Muscle of leg (tissue), 16 donors: ENCODE data around the gene LYG2. TPM values are rescaled to one million over a fixed set of nuclear protein-coding genes. Genes with fewer than 3 reads are reported as not detected.
"Not testable (repeated sequence)": the region's sequence is repeated elsewhere in the genome, so short reads cannot be mapped to it uniquely, and the experiment has no call there.

Experiments
- DNase-seq: peaks from one replicate; pipeline ENCODE4 v3.0.0; 2013
- H3K27ac ChIP-seq: one replicate; pipeline ENCODE4 v1.5.1; 2013; ENCODE audit warnings: mild to moderate bottlenecking, low read length, control low read depth
- H3K27me3 ChIP-seq: one replicate; pipeline ENCODE4 v1.6.1; 2013; ENCODE audit warnings: low read length; ENCODE audit not compliant: control insufficient read depth, insufficient read depth
- H3K36me3 ChIP-seq: one replicate; pipeline ENCODE4 v1.6.1; 2013; ENCODE audit warnings: low read length; ENCODE audit not compliant: control insufficient read depth, insufficient read depth
- H3K4me1 ChIP-seq: one replicate; pipeline ENCODE4 v1.6.1; 2013; ENCODE audit warnings: low read length; ENCODE audit not compliant: control insufficient read depth, insufficient read depth
- H3K4me3 ChIP-seq: one replicate; pipeline ENCODE4 v1.5.1; 2013; ENCODE audit warnings: low read length, control low read depth
- H3K9me3 ChIP-seq: replicated peaks from 2 replicates; pipeline ENCODE4 v1.6.1; 2013; ENCODE audit warnings: low read depth, low read length; ENCODE audit not compliant: control insufficient read depth
- WGBS: methylation state at CpG from one replicate; pipeline ENCODE4 v1.1.5; 2013; ENCODE audit warnings: missing lambda C conversion rate; ENCODE audit not compliant: insufficient coverage; 5-methylcytosine and 5-hydroxymethylcytosine counted together
- long read RNA-seq, 11 donors: transcript quantifications; one replicate each; lab custom pipeline, GENCODE V29; 2026
- polyA plus RNA-seq, 8 donors: library from polyadenylated mRNA; unstranded; fragments of 120-200 nt; gene quantifications; one replicate each; pipeline versions ENCODE4 v1.2.1 to v1.2.3, GENCODE V29; 2013; ENCODE audit warnings: inconsistent platforms in 1 of 8, low replicate concordance in 1 of 8; ENCODE audit not compliant: insufficient read length in 8 of 8, insufficient read depth in 1 of 8
- total RNA-seq: library from RNA; stranded (reverse); fragments of 120-200 nt; gene quantifications from one replicate; pipeline ENCODE4 v1.2.4, GENCODE V29; 2013

Gene LYG2
- total RNA-seq (not detected), polyA plus RNA-seq (under 1 TPM in 4 of 8 donors, not detected in 4; 0.22 to 0.30 (median 0.25) TPM)
- long read RNA-seq, donor 1: 0 reads
- long read RNA-seq, donor 2: 0 reads
- long read RNA-seq, donor 3: 0 reads
- long read RNA-seq, donor 4: 0 reads
- long read RNA-seq, donor 5: 0 reads
- long read RNA-seq, donor 6: 0 reads
- long read RNA-seq, donor 7: 0 reads
- long read RNA-seq, donor 8: 0 reads
- long read RNA-seq, donor 9: 0 reads
- long read RNA-seq, donor 10: 0 reads
- long read RNA-seq, donor 11: 0 reads

- Histone ChIP-seq H3K36me3 (no peaks in the 10 kb centered on the region), H3K4me1 (no peaks in the 10 kb centered on the region), H3K4me3 (no peak within 1 kb of the TSS), H3K27ac (no peak within 1 kb of the TSS), H3K27me3 (no peaks in the 10 kb centered on the region), H3K9me3 (no peaks in the 10 kb centered on the region)
- WGBS: 33% methylated on average over 1 of the region's 7 CpGs
- DNase-seq: no peak
Measured at GRCh38 chr2:99255491-99256318, at the start of gene LYG2. LYG2 (minus strand) TSS chr2:99255666; CDS start chr2:99254260, 1,406 bp downstream.

GRCh38 chr2:99301097-99301496 is 45.6 kb upstream of the LYG2 start, which contains the start of gene LYG1:
LYG1 (minus strand) TSS chr2:99301197; CDS start chr2:99295670, 5,527 bp downstream.
- not testable (repeated sequence) for H3K4me1 ChIP-seq

GRCh38 chr2:99299580-99299979 is 44.1 kb upstream of the LYG2 start:
- Histone ChIP-seq H3K4me1 (no peaks in the 10 kb centered on the region), H3K9me3 (no peaks in the 10 kb centered on the region), H3K27ac (no peak overlapping the region), H3K36me3 (peaks cover 8% of the 10 kb centered on the region), H3K27me3 (no peaks in the 10 kb centered on the region), H3K4me3 (no peak overlapping the region)
- no peak for DNase-seq
- WGBS: 100% methylated on average over 3 of the region's 7 CpGs

More at GRCh38 chr2:99301097-99301496, 45.6 kb upstream of the LYG2 start, which contains the start of gene LYG1:
- H3K36me3 ChIP-seq, DNase-seq, H3K4me3 ChIP-seq, H3K27me3 ChIP-seq, H3K9me3 ChIP-seq, H3K27ac ChIP-seq: not testable (repeated sequence)
- WGBS: no CpG with 5 or more reads among the region's 2 CpGs

- Histone ChIP-seq H3K4me1 (no peaks in the 10 kb centered on the region), H3K27ac (no peak overlapping the region), H3K36me3 (no peaks in the 10 kb centered on the region), H3K4me3 (no peak overlapping the region), H3K9me3 (no peaks in the 10 kb centered on the region), H3K27me3 (no peaks in the 10 kb centered on the region)
- no peak for DNase-seq
- WGBS: no CpG with 5 or more reads among the region's 2 CpGs
Measured at GRCh38 chr2:99297994-99298393, 42.5 kb upstream of the LYG2 start.

GRCh38 chr2:99285526-99285925 is 30.1 kb upstream of the LYG2 start:
- Histone ChIP-seq H3K9me3 (no peaks in the 10 kb centered on the region), H3K4me3 (no peak overlapping the region), H3K27ac (no peak overlapping the region), H3K36me3 (peaks cover 12% of the 10 kb centered on the region), H3K4me1 (no peaks in the 10 kb centered on the region), H3K27me3 (no peaks in the 10 kb centered on the region)
- 100% methylated on average over 1 of the region's 7 CpGs for whole genome bisulfite sequencing
- DNase-seq: no peak

- H3K4me3 ChIP-seq: no peak overlapping the region
- no peak for DNase-seq
- no peaks in the 10 kb centered on the region for H3K27me3 ChIP-seq
- H3K27ac ChIP-seq: no peak overlapping the region
- no peaks in the 10 kb centered on the region for H3K4me1 ChIP-seq
- H3K9me3 ChIP-seq: peaks cover 4% of the 10 kb centered on the region
- peaks cover 10% of the 10 kb centered on the region for H3K36me3 ChIP-seq
Measured at GRCh38 chr2:99279969-99280695, 24.7 kb upstream of the LYG2 start.

GRCh38 chr2:99278793-99279291 is 23.4 kb upstream of the LYG2 start:
- Histone ChIP-seq H3K36me3 (no peaks in the 10 kb centered on the region), H3K9me3 (peaks cover 4% of the 10 kb centered on the region), H3K4me1 (no peaks in the 10 kb centered on the region), H3K27me3 (no peaks in the 10 kb centered on the region), H3K4me3 (no peak overlapping the region), H3K27ac (no peak overlapping the region)
- WGBS: no CpG with 5 or more reads among the region's 2 CpGs
- peak; percentile 20 for DNase-seq

- H3K27ac ChIP-seq, H3K9me3 ChIP-seq, H3K36me3 ChIP-seq, H3K27me3 ChIP-seq, H3K4me3 ChIP-seq, DNase-seq, H3K4me1 ChIP-seq: not testable (repeated sequence)
- no CpG with 5 or more reads among the region's 5 CpGs for WGBS
Measured at GRCh38 chr2:99278195-99278765, 22.8 kb upstream of the LYG2 start.

GRCh38 chr2:99275882-99276281 is 20.4 kb upstream of the LYG2 start:
- no peak for DNase-seq
- Histone ChIP-seq H3K4me3 (no peak overlapping the region), H3K27me3 (no peaks in the 10 kb centered on the region), H3K27ac (no peak overlapping the region), H3K9me3 (peaks cover 5% of the 10 kb centered on the region), H3K36me3 (no peaks in the 10 kb centered on the region), H3K4me1 (no peaks in the 10 kb centered on the region)
- WGBS: 64% methylated on average over 7 of the region's 7 CpGs
